CD4-positive, alpha-beta T cell (primary cell): ENCODE measurements around the gene ADAM19. TPM values are rescaled to one million over a fixed set of nuclear protein-coding genes. Genes with fewer than 3 reads are reported as not detected.

Source experiments
- ATAC-seq: fragments of 200-7000 bp; cut with Tn5 transposase; one replicate; pipeline ENCODE4 v1.10.0; 2022; ENCODE audit warnings: mild to moderate bottlenecking; ENCODE audit not compliant: poor library complexity
- CTCF ChIA-PET: fragments of 350-600 bp; sonication (Branson Sonifier 250); formaldehyde crosslinking; loops from one replicate; lab custom pipeline; 2021; ENCODE audit warnings: antibody characterized with exemption, inconsistent platforms; lab: Charles Lee
- POLR2A ChIA-PET: fragments of 350-600 bp; sonication (Branson Sonifier 250); formaldehyde crosslinking; loops from one replicate; lab custom pipeline; 2021; ENCODE audit warnings: antibody characterized with exemption, inconsistent platforms; lab: Charles Lee
- DNase-seq, 14 experiments: peaks; one replicate each; pipeline ENCODE4 v3.0.0-alpha.2; 2013 to 2020; ENCODE audit warnings: mixed read lengths in 2 of 14
- H3K27ac ChIP-seq, 2 donors: one replicate each; pipeline versions ENCODE4 v1.5.1 to v1.7.0; 2013; ENCODE audit warnings: low read length in 2 of 2, low read depth in 1 of 2, mild to moderate bottlenecking in 1 of 2
- H3K27me3 ChIP-seq, 2 experiments: 1 replicate in 1 of 2; 2 replicates in 1 of 2; pipeline versions ENCODE4 v1.6.1 to v1.7.0; 2013; ENCODE audit warnings: low read length in 2 of 2, control low read depth in 1 of 2, mild to moderate bottlenecking in 1 of 2, moderate library complexity in 1 of 2; ENCODE audit not compliant: insufficient read depth in 2 of 2, control insufficient read depth in 1 of 2
- H3K36me3 ChIP-seq: one replicate; pipeline ENCODE4 v1.6.1; 2013; ENCODE audit warnings: low read length, control low read depth; ENCODE audit not compliant: insufficient read depth
- H3K4me1 ChIP-seq: one replicate; pipeline ENCODE4 v1.6.1; 2013; ENCODE audit warnings: low read length, control low read depth; ENCODE audit not compliant: insufficient read depth
- H3K4me3 ChIP-seq: one replicate; pipeline ENCODE4 v1.5.1; 2013; ENCODE audit warnings: mild to moderate bottlenecking, low read length, moderate library complexity
- H3K9me3 ChIP-seq, 2 experiments: 1 replicate in 1 of 2; 2 replicates in 1 of 2; pipeline versions ENCODE4 v1.6.1 to v1.7.0; 2013; ENCODE audit warnings: low read length in 2 of 2, mild to moderate bottlenecking in 2 of 2, control low read depth in 1 of 2, moderate library complexity in 1 of 2; ENCODE audit not compliant: control insufficient read depth in 1 of 2, insufficient read depth in 1 of 2
- H3K27ac Mint-ChIP-seq: one replicate; pipeline ENCODE4 v1.8.0; 2020; ENCODE audit warnings: mixed read lengths
- H3K27me3 Mint-ChIP-seq: one replicate; pipeline ENCODE4 v1.8.0; 2021; ENCODE audit warnings: mixed read lengths
- H3K36me3 Mint-ChIP-seq: one replicate; pipeline ENCODE4 v1.8.0; 2021; ENCODE audit warnings: low read depth, mixed read lengths
- H3K4me1 Mint-ChIP-seq: one replicate; pipeline ENCODE4 v1.8.0; 2021; ENCODE audit warnings: low read depth, mixed read lengths
- H3K4me3 Mint-ChIP-seq: one replicate; pipeline ENCODE4 v1.8.0; 2020; ENCODE audit warnings: mild to moderate bottlenecking, mixed read lengths
- H3K9me3 Mint-ChIP-seq: one replicate; pipeline ENCODE4 v1.8.0; 2020; ENCODE audit warnings: mixed read lengths
- CTCF ChIP-seq: fragments of 200-600 bp; IDR thresholded peaks from one replicate; pipeline ENCODE4 v1.8.0; 2022; ENCODE audit warnings: antibody characterized with exemption, mild to moderate bottlenecking
- intact Hi-C, 2 experiments: fragments of 100-400 bp; cut with DNase I in 1 of 2; cut with micrococcal nuclease in 1 of 2; formaldehyde crosslinking; loops; one replicate each; pipeline versions ENCODE4 v1.15.1 to v1.9.0; 2023 to 2025; cut with DNase I, micrococcal nuclease
- total RNA-seq, 174 experiments: library from RNA in 2 of 174; stranded (reverse) in 2 of 174; gene quantifications; one replicate each; pipeline ENCODE4 v1.2.3 and lab custom pipeline; 2021 to 2026

ADAM19 gene
- total RNA-seq, 2 experiments from 2014 or later, result 26.7 to 29.1 TPM

GRCh38 chr5:157505496-157505895 is 70.1 kb downstream of the ADAM19 start:
- no peak for TF ChIP-seq CTCF
- Histone ChIP-seq H3K9me3 (no peaks in the 10 kb centered on the region), H3K27me3 (no peaks in the 10 kb centered on the region), H3K36me3 (peaks cover 84% of the 10 kb centered on the region), H3K4me1 (peaks cover 15% of the 10 kb centered on the region), H3K4me3 (no peak overlapping the region), H3K27ac (no peak overlapping the region)
- DNase-seq, result no peak
- ATAC-seq, result no peak
- no peaks in the 10 kb centered on the region for H3K27me3 Mint-ChIP-seq
- intact Hi-C loops, result no loop called here
- H3K9me3 Mint-ChIP-seq, result no peaks in the 10 kb centered on the region
- peaks cover 48% of the 10 kb centered on the region for H3K36me3 Mint-ChIP-seq
- peak overlapping the region; percentile 34 for H3K27ac Mint-ChIP-seq
- CTCF ChIA-PET, result no interaction called here
- no peak overlapping the region for H3K4me3 Mint-ChIP-seq
- H3K4me1 Mint-ChIP-seq, result peaks cover 15% of the 10 kb centered on the region
- POLR2A ChIA-PET, result no interaction called here

- Histone ChIP-seq H3K4me3 (no peak overlapping the region), H3K27me3 (no peaks in the 10 kb centered on the region), H3K4me1 (peaks cover 15% of the 10 kb centered on the region), H3K9me3 (no peaks in the 10 kb centered on the region), H3K27ac (no peak overlapping the region), H3K36me3 (peaks cover 83% of the 10 kb centered on the region)
- ChIA-PET CTCF (no interaction called here), POLR2A (no interaction called here)
- DNase-seq (no peak), ATAC-seq (no peak)
- intact Hi-C loops, result no loop called here
- no peak for TF ChIP-seq CTCF
- Mint-ChIP-seq H3K27ac (no peak overlapping the region), H3K4me3 (no peak overlapping the region), H3K9me3 (no peaks in the 10 kb centered on the region), H3K4me1 (peaks cover 15% of the 10 kb centered on the region), H3K36me3 (peaks cover 48% of the 10 kb centered on the region), H3K27me3 (no peaks in the 10 kb centered on the region)
Measured at GRCh38 chr5:157504053-157504452, 71.5 kb downstream of the ADAM19 start.

- ATAC-seq (no peak), DNase-seq (peak in 2 of 14 experiments; percentile 21 to 30)
- CTCF ChIA-PET, result no interaction called here
- Histone ChIP-seq H3K4me3 (no peak overlapping the region), H3K27ac (no peak overlapping the region), H3K27me3 (no peaks in the 10 kb centered on the region), H3K4me1 (peaks cover 12% of the 10 kb centered on the region), H3K9me3 (no peaks in the 10 kb centered on the region), H3K36me3 (peaks cover 82% of the 10 kb centered on the region)
- Mint-ChIP-seq H3K36me3 (peaks cover 42% of the 10 kb centered on the region), H3K4me1 (peaks cover 15% of the 10 kb centered on the region), H3K27ac (no peak overlapping the region), H3K9me3 (no peaks in the 10 kb centered on the region), H3K4me3 (no peak overlapping the region), H3K27me3 (no peaks in the 10 kb centered on the region)
- TF ChIP-seq CTCF, result no peak
- intact Hi-C loops, result no loop called here
- POLR2A ChIA-PET, result no interaction called here
Measured at GRCh38 chr5:157502143-157502647, 73.4 kb downstream of the ADAM19 start.
